ENCODE measurements around the gene KDM4F.
A peak's percentile ranks its signal among the peaks of the same experiment; 100 is the strongest.
"Not testable (repeated sequence)": the region's sequence is repeated elsewhere in the genome, so short reads cannot be mapped to it uniquely, and the experiment has no call there.

KDM4F gene

DNA sequence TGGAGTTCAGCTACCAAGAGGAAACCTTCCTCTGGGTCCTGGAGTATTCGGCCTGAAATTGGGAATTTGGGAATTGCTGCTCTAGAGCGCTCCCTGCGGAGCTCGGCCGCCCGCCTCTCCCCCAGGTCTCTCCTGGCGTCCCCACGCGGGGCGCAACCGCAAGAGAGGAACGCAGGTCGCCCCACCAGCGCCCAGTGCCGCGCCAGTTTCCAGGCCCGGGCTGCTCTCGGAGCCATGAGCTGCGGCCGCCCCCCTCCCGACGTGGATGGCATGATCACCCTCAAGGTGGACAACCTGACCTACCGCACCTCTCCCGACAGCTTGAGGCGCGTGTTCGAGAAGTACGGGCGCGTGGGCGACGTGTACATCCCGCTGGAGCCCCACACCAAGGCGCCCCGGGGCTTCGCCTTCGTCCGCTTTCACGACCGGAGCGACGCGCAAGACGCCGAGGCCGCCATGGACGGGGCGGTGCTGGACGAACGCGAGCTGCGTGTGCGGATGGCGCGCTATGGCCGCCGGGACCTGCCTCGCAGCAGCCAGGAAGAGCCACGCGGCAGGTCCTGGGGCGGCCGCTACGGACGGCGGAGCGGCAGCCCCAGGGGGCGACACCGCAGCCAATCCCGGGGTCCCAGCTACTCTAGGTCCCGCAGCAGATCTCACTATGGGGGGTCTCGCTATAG is 11.7 kb upstream of the KDM4F start:
- H3K27me3 ChIP-seq (ENCODE audit: low read depth, low read length); H3K36me3 ChIP-seq (ENCODE audit: control insufficient read depth in 1 of 2, insufficient read depth in 2 of 2, low read length in 2 of 2): not testable (repeated sequence)

DNA sequence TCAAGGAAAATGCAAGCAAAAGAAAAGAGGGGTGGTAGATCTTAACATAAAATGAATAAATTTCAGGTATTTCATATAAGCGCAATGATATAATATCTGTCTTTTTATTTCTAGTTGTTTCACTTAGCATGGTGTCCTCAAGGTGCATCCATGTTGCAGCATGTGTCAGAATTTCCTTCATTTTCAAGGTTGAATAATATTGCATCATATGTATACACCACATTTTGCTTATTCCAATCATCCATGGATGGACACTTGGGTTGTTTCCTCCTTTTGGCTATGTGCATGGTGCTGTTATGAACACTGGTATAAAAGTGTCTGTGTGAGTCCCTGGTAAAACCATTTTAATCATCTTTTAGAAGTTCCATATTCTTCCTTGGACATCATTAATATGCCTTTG is 7.0 kb upstream of the KDM4F start:
- Histone ChIP-seq H3K4me1 (ENCODE audit: control insufficient read depth in 1 of 2, insufficient read depth in 2 of 2, low read length in 2 of 2) (no peaks in the 10 kb centered on the region), H3K4me3 (ENCODE audit: low read depth in 1 of 2, low read length in 2 of 2) (no peak overlapping the region), H3K27me3 (ENCODE audit: low read depth, low read length) (no peaks in the 10 kb centered on the region), H3K9me3 (ENCODE audit: control insufficient read depth in 1 of 2, low read length in 2 of 2) (no peaks in the 10 kb centered on the region), H3K27ac (ENCODE audit: low read length) (no peak overlapping the region), H3K36me3 (ENCODE audit: control insufficient read depth in 1 of 2, insufficient read depth in 2 of 2, low read length in 2 of 2) (no peaks in the 10 kb centered on the region)

More for the DNA sequence above, 11.7 kb upstream of the KDM4F start:
- H3K4me1 ChIP-seq (ENCODE audit: control insufficient read depth in 1 of 2, insufficient read depth in 2 of 2, low read length in 2 of 2); H3K9me3 ChIP-seq (ENCODE audit: control insufficient read depth in 1 of 2, low read length in 2 of 2); H3K27ac ChIP-seq (ENCODE audit: low read length): not testable (repeated sequence)
- H3K4me3 ChIP-seq (ENCODE audit: low read depth in 1 of 2, low read length in 2 of 2) = peak overlapping the region in 1 of 2 donors; percentile 51

DNA sequence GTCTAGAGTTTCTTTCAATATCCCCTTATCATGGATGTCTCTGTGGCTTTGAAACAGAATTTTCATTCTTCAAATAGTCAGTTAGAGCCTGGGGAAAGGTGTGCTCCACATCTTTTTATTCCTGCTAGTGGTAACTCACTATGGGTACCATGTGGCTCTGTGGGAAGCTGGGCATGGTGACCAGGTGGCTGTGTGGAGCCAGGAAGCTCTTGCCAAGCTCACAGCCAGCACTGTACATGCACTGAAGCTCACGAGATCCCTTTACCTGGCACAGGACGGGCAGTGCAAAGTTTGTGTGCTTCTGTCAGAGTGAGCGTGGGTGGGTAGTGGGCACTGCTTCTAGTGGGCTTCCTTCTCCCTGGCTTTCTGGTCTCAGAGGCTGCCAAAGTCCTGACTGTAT is 6.3 kb upstream of the KDM4F start:
- Histone ChIP-seq H3K36me3 (ENCODE audit: control insufficient read depth in 1 of 2, insufficient read depth in 2 of 2, low read length in 2 of 2) (no peaks in the 10 kb centered on the region), H3K4me1 (ENCODE audit: control insufficient read depth in 1 of 2, insufficient read depth in 2 of 2, low read length in 2 of 2) (no peaks in the 10 kb centered on the region), H3K27me3 (ENCODE audit: low read depth, low read length) (no peaks in the 10 kb centered on the region), H3K9me3 (ENCODE audit: control insufficient read depth in 1 of 2, low read length in 2 of 2) (no peaks in the 10 kb centered on the region), H3K4me3 (ENCODE audit: low read depth in 1 of 2, low read length in 2 of 2) (no peak overlapping the region), H3K27ac (ENCODE audit: low read length) (no peak overlapping the region)

DNA sequence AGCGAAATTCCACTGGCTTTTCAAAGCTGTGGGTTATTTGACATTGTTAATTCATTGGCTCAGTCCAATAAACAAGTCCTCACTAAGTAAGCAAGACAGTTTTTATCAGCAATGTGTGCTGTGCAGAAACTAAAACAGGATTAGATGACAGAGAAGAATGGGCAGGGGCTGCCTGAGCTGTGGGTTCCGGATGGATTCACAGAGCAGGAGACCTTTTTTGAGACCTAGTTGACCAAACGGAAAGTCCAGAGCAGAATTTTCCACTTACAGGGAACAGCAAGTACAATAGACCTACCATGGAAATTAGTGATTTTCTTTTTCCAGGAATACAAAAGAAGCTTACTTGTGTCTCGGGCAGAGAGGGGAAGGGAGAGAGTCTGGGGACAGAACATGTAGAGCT is 5.2 kb upstream of the KDM4F start:
- Histone ChIP-seq H3K27ac (ENCODE audit: low read length) (no peak overlapping the region), H3K4me1 (ENCODE audit: control insufficient read depth in 1 of 2, insufficient read depth in 2 of 2, low read length in 2 of 2) (no peaks in the 10 kb centered on the region), H3K27me3 (ENCODE audit: low read depth, low read length) (no peaks in the 10 kb centered on the region), H3K9me3 (ENCODE audit: control insufficient read depth in 1 of 2, low read length in 2 of 2) (no peaks in the 10 kb centered on the region), H3K36me3 (ENCODE audit: control insufficient read depth in 1 of 2, insufficient read depth in 2 of 2, low read length in 2 of 2) (no peaks in the 10 kb centered on the region), H3K4me3 (ENCODE audit: low read depth in 1 of 2, low read length in 2 of 2) (no peak overlapping the region)

DNA sequence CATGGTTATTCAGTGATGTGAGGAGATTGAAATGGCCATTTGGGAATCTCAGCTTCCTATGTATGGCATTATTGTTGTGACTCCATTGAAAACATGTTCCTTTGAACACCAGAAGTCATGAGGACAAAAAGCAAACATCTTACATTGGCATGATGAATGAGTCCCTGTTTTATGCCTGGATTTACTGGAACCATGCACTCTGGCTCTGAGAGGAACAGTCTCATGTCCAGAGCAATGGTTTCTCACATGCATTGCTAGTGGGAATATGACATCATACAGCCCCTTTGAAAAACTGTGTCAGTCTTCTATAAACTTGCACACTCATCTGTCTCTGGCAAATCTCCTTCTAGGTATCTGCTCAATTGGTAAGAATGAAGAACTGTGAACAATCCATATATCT is 3.4 kb upstream of the KDM4F start:
- Histone ChIP-seq H3K4me1 (ENCODE audit: control insufficient read depth in 1 of 2, insufficient read depth in 2 of 2, low read length in 2 of 2) (no peaks in the 10 kb centered on the region), H3K4me3 (ENCODE audit: low read depth in 1 of 2, low read length in 2 of 2) (no peak overlapping the region), H3K27ac (ENCODE audit: low read length) (no peak overlapping the region)

DNA sequence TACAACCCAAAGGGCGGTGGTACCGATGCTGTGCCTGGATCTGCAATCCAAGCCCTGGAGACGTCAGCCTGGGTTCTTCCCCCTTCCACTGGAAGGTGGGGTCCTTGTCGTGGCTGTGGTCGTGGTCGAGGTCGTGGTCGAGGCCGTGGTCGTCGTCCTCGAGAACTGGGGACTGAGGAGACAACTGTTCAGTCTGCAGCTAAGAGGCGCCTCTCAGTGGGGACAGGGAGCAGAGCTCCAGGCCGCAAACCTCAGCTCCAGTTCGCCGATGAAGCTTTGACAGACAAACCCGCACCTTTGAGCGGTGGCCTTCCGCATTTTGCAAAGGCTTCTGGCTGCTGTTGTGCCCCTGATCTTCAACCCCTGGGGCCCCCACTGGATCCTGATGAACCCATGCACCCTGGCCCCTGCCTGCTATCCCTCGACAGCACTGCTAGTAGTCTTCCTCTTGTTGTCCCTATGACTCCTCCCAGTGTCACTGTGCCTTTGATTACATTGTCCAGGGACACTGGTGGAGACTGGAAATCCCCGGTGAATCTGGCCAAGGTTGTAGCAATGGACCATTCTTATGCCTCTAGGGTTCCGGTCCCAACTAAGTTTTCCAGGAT is 1.5 kb downstream of the KDM4F start:
- Histone ChIP-seq H3K36me3 (ENCODE audit: control insufficient read depth in 1 of 2, insufficient read depth in 2 of 2, low read length in 2 of 2) (no peaks in the 10 kb centered on the region), H3K9me3 (ENCODE audit: control insufficient read depth in 1 of 2, low read length in 2 of 2) (no peaks in the 10 kb centered on the region), H3K27ac (ENCODE audit: low read length) (no peak overlapping the region), H3K27me3 (ENCODE audit: low read depth, low read length) (no peaks in the 10 kb centered on the region), H3K4me1 (ENCODE audit: control insufficient read depth in 1 of 2, insufficient read depth in 2 of 2, low read length in 2 of 2) (no peaks in the 10 kb centered on the region), H3K4me3 (ENCODE audit: low read depth in 1 of 2, low read length in 2 of 2) (no peak overlapping the region)

More for the DNA sequence above, 3.4 kb upstream of the KDM4F start:
- no peaks in the 10 kb centered on the region for H3K9me3 ChIP-seq (ENCODE audit: control insufficient read depth in 1 of 2, low read length in 2 of 2)
- no peaks in the 10 kb centered on the region for H3K27me3 ChIP-seq (ENCODE audit: low read depth, low read length)
- H3K36me3 ChIP-seq (ENCODE audit: control insufficient read depth in 1 of 2, insufficient read depth in 2 of 2, low read length in 2 of 2) = no peaks in the 10 kb centered on the region

DNA sequence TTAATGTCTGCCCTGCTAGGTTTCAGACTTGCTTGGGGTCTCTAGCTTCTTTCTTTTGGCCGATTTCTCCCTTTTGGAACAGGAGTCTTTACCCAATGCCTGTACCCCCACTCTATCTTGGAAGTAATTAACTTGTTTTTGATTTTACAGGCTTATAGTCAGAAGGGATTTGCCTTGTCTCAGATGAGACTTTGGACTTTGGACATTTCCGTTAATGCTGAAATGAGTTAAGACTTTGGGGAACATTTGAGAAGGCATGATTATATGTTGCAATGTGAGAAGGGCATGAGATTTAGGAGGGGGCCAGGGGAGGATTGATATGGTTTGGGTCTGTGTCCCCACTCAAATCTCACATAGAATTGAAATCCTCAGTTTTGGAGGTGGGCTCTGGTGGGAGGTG is 5.1 kb downstream of the KDM4F start:
- Histone ChIP-seq H3K36me3 (ENCODE audit: control insufficient read depth in 1 of 2, insufficient read depth in 2 of 2, low read length in 2 of 2) (no peaks in the 10 kb centered on the region), H3K27ac (ENCODE audit: low read length) (no peak overlapping the region), H3K4me3 (ENCODE audit: low read depth in 1 of 2, low read length in 2 of 2) (no peak overlapping the region), H3K4me1 (ENCODE audit: control insufficient read depth in 1 of 2, insufficient read depth in 2 of 2, low read length in 2 of 2) (no peaks in the 10 kb centered on the region), H3K9me3 (ENCODE audit: control insufficient read depth in 1 of 2, low read length in 2 of 2) (no peaks in the 10 kb centered on the region), H3K27me3 (ENCODE audit: low read depth, low read length) (no peaks in the 10 kb centered on the region)

DNA sequence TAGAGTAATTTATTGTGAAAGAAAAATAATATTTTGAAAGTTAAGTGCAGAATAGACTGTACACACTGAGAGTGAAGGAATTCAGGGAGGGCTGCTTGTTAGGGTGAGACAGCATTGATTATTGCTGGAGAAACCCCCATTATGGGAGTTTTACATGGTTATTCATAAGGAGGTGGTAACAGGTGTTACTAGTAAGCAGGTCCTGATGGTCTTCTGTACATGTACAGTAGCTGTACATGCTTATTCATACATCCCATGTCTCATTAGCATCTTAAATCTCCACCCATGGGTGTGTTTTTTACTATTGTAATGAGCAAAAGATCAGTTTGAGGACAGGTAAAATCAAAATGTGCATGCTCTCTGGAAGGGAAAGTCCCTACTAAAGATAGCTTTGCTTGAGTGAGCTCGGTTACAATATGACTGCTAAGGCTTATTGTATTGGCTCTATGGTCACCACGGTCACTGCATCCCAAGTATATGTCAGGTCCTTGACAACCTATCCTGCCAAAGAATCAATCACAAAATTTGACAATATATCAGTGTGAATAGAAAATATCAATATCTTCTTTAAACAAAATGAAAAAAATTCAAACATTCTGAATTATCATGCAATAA is 6.2 kb downstream of the KDM4F start:
- H3K4me3 ChIP-seq (ENCODE audit: low read depth in 1 of 2, low read length in 2 of 2) = no peak overlapping the region
- no peaks in the 10 kb centered on the region for H3K4me1 ChIP-seq (ENCODE audit: control insufficient read depth in 1 of 2, insufficient read depth in 2 of 2, low read length in 2 of 2)
- H3K9me3 ChIP-seq (ENCODE audit: control insufficient read depth in 1 of 2, low read length in 2 of 2) = no peaks in the 10 kb centered on the region
- no peaks in the 10 kb centered on the region for H3K36me3 ChIP-seq (ENCODE audit: control insufficient read depth in 1 of 2, insufficient read depth in 2 of 2, low read length in 2 of 2)
- H3K27me3 ChIP-seq (ENCODE audit: low read depth, low read length) = no peaks in the 10 kb centered on the region
- no peak overlapping the region for H3K27ac ChIP-seq (ENCODE audit: low read length)

DNA sequence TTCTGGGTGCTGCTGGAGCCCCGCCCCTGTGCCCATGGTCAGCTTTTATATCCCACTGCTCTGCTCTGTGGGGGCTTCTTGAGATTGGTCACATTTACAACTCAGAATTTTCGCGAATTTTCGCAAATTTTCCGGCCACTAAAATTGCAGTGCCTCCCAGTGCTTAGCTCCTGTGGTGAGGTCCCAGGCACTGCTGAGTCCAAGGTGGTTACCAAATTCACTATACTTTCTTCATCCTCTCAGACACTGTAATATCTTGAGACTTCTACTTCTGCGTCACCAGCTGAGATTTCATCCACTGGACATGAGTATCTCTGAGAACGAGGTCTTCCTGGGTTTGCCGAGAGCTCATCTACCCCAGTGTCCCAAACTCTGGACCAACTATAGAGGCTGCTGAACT is 8.7 kb downstream of the KDM4F start:
- H3K4me1 ChIP-seq (ENCODE audit: control insufficient read depth in 1 of 2, insufficient read depth in 2 of 2, low read length in 2 of 2) = no peaks in the 10 kb centered on the region
- no peak overlapping the region for H3K4me3 ChIP-seq (ENCODE audit: low read depth in 1 of 2, low read length in 2 of 2)
- H3K9me3 ChIP-seq (ENCODE audit: control insufficient read depth in 1 of 2, low read length in 2 of 2) = no peaks in the 10 kb centered on the region
- H3K27ac ChIP-seq (ENCODE audit: low read length) = no peak overlapping the region
- no peaks in the 10 kb centered on the region for H3K27me3 ChIP-seq (ENCODE audit: low read depth, low read length)
- no peaks in the 10 kb centered on the region for H3K36me3 ChIP-seq (ENCODE audit: control insufficient read depth in 1 of 2, insufficient read depth in 2 of 2, low read length in 2 of 2)

DNA sequence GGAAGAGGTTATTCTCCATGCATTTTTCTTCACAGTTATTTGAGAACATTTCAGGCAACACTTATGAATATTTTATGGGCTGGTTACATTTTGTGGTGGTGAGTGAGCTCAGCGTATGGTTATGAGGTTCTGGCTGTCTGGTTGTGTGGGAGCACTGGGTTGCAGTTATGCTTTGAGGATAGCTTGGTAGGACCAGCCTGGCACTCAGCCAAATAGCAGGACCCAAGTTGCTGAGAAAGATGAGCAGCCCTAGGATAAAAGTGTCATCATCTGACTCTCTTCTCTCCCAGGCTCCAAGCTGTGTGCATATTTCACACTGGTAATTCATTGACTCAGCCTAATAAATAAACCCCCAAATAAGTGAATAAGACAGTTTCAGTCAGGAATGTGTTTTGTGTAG is 9.4 kb downstream of the KDM4F start:
- no peaks in the 10 kb centered on the region for H3K9me3 ChIP-seq (ENCODE audit: control insufficient read depth in 1 of 2, low read length in 2 of 2)
- H3K4me3 ChIP-seq (ENCODE audit: low read depth in 1 of 2, low read length in 2 of 2) = no peak overlapping the region
- no peak overlapping the region for H3K27ac ChIP-seq (ENCODE audit: low read length)
- H3K27me3 ChIP-seq (ENCODE audit: low read depth, low read length) = no peaks in the 10 kb centered on the region
- no peaks in the 10 kb centered on the region for H3K36me3 ChIP-seq (ENCODE audit: control insufficient read depth in 1 of 2, insufficient read depth in 2 of 2, low read length in 2 of 2)
- no peaks in the 10 kb centered on the region for H3K4me1 ChIP-seq (ENCODE audit: control insufficient read depth in 1 of 2, insufficient read depth in 2 of 2, low read length in 2 of 2)

DNA sequence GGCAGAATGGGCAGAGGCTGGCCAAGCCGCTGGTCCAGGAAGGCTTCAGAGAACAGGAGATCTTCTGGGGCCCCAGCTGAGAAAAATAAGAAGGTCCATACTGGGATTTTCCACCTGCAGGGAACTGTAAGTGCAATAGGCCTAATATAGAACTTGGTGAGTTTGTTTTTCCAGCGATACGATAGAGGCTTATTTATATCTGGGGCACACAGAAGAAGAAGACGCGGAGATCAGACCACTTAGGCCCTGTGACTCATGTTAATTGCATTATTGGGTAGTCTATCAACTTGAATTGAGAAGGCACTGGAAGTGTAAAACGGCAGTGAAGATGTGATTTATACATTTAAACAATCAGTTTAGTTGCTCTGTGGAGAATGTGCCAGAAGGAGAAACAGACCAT is 9.8 kb downstream of the KDM4F start:
- H3K27me3 ChIP-seq (ENCODE audit: low read depth, low read length) = no peaks in the 10 kb centered on the region

More for the DNA sequence above, 9.8 kb downstream of the KDM4F start:
- Histone ChIP-seq H3K4me3 (ENCODE audit: low read depth in 1 of 2, low read length in 2 of 2) (no peak overlapping the region), H3K36me3 (ENCODE audit: control insufficient read depth in 1 of 2, insufficient read depth in 2 of 2, low read length in 2 of 2) (no peaks in the 10 kb centered on the region), H3K9me3 (ENCODE audit: control insufficient read depth in 1 of 2, low read length in 2 of 2) (no peaks in the 10 kb centered on the region), H3K27ac (ENCODE audit: low read length) (no peak overlapping the region), H3K4me1 (ENCODE audit: control insufficient read depth in 1 of 2, insufficient read depth in 2 of 2, low read length in 2 of 2) (no peaks in the 10 kb centered on the region)
